ENCODE measurements around the gene MND1. TPM values are rescaled to one million over a fixed set of nuclear protein-coding genes. Genes with fewer than 3 reads are reported as not detected.
A peak's percentile ranks its signal among the peaks of the same experiment; 100 is the strongest.
"Not testable (repeated sequence)": the region's sequence is repeated elsewhere in the genome, so short reads cannot be mapped to it uniquely, and the experiment has no call there.

Gene MND1
- total and polyA plus RNA-seq, 8 donors: 0.25 to 0.70 (median 0.35) TPM; not detected in 3

- Histone ChIP-seq H3K9me3 (no peaks in the 10 kb centered on the region), H3K27me3 (no peaks in the 10 kb centered on the region), H3K27ac (no peak overlapping the region), H3K36me3 (no peaks in the 10 kb centered on the region), H3K4me1 (peaks cover 3 to 5% (median 5%) of the 10 kb centered on the region in 3 donors), H3K4me3 (no peak overlapping the region)
- peak in 1 of 4 donors; percentile 10 for ATAC-seq
- TF ChIP-seq CTCF (IDR thresholded peaks at IDR 0.05): no peak
- intact Hi-C loops (cut with DNase I): no loop called here
- no peak for DNase-seq
- no peak for FAIRE-seq
- WGBS, 2 donors: 80 to 83% methylated on average over 5 of the region's 5 CpGs
These were observed 102.9 kb downstream of the MND1 start for GRCh38 chr4:153447175-153447905.

- no peaks in the 10 kb centered on the region for H3K9me3 ChIP-seq
- no peak overlapping the region for H3K27ac ChIP-seq
- H3K4me3 ChIP-seq: no peak overlapping the region
- FAIRE-seq (no peak), ATAC-seq (no peak), DNase-seq (no peak)
- no peaks in the 10 kb centered on the region for H3K27me3 ChIP-seq
- H3K4me1 ChIP-seq: peaks cover 3 to 11% (median 5%) of the 10 kb centered on the region in 3 donors
- H3K36me3 ChIP-seq: no peaks in the 10 kb centered on the region
- 34 to 44% methylated on average over 10 of the region's 10 CpGs for WGBS, 2 donors
- no peak for TF ChIP-seq CTCF (IDR thresholded peaks at IDR 0.05)
- intact Hi-C loops (cut with DNase I): no loop called here
These were observed 103.7 kb downstream of the MND1 start for GRCh38 chr4:153448003-153448731.

- ATAC-seq: no peak
- no peak for TF ChIP-seq CTCF (IDR thresholded peaks at IDR 0.05)
- Histone ChIP-seq H3K4me3 (no peak overlapping the region), H3K36me3 (no peaks in the 10 kb centered on the region), H3K9me3 (no peaks in the 10 kb centered on the region), H3K27me3 (no peaks in the 10 kb centered on the region), H3K4me1 (peaks cover 9 to 13% (median 11%) of the 10 kb centered on the region in 3 donors), H3K27ac (no peak overlapping the region)
- 95 to 100% methylated on average over 1 of the region's 1 CpG for WGBS, 2 donors
- intact Hi-C loops (cut with DNase I): no loop called here
- FAIRE-seq: no peak
- DNase-seq: no peak
These were observed 104.8 kb downstream of the MND1 start for GRCh38 chr4:153449338-153449737.

GRCh38 chr4:153450544-153450917, 106.0 kb downstream of the MND1 start:
- Histone ChIP-seq H3K36me3 (no peaks in the 10 kb centered on the region), H3K4me1 (peaks cover 9 to 13% (median 11%) of the 10 kb centered on the region in 3 donors), H3K27me3 (no peaks in the 10 kb centered on the region), H3K27ac (no peak overlapping the region), H3K4me3 (no peak overlapping the region), H3K9me3 (no peaks in the 10 kb centered on the region)
- no peak for TF ChIP-seq CTCF (IDR thresholded peaks at IDR 0.05)
- DNase-seq (no peak), FAIRE-seq (no peak), ATAC-seq (no peak)
- 90 to 91% methylated on average over 5 of the region's 5 CpGs for whole genome bisulfite sequencing, 2 donors
- intact Hi-C loops (cut with DNase I): no loop called here

- intact Hi-C loops (cut with DNase I); H3K4me3 ChIP-seq; DNase-seq; H3K36me3 ChIP-seq; H3K9me3 ChIP-seq; ATAC-seq; H3K27me3 ChIP-seq; FAIRE-seq; H3K27ac ChIP-seq: not testable (repeated sequence)
- WGBS, 2 donors: 89 to 94% methylated on average over 13 of the region's 13 CpGs
- H3K4me1 ChIP-seq: peaks cover 9 to 13% (median 11%) of the 10 kb centered on the region in 3 donors
These were observed 106.7 kb downstream of the MND1 start for GRCh38 chr4:153451145-153451544.

Measured in pancreas (tissue), 10 donors.